ENCODE results near the gene CCDC9.

DNA sequence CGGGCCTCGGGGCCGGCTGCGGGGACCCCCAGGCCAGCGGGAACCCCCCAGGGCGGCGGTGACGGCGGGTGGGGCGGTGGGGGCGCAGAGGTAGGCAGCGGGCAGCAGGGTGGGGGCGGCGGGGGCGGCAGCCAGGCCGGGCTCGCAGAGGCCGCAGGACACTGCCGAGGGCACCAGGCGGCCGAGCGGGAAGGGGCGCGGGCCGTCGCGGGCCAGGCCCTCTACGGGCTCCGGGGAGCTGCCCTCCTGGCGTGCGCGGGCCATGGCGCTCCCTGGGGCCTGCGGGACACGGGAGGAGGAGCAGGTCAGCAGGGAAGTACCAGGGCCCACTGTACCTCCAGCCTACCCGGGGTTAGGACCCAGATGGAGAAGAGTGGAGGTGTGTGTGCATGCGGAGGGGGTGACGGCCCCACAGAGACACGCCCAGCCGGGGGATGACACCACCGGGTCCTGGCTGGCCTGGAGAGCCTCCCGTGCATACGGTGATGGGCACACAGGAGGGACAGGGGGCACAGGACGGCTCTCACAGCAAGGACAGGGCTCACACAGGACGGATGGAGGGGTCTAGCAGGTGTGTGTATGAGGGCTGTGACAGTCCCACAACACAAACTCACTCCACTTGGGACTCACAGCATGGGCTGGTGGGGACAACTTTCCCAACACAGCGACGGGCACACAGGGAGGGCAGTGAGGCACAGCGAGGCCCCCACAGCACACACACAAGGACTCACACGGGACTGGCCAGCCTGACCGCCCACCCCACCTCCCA, 28.0 kb upstream of the CCDC9 start:
- TF ChIP-seq EZH2phosphoT487 (IDR thresholded peaks at IDR 0.05) (no peak), CTCF (IDR thresholded peaks at IDR 0.05) (no peak), EZH2 (IDR thresholded peaks at IDR 0.05) (no peak)

Measured in neural progenitor cell (in vitro differentiated cells).